ENCODE data around the gene MAL.

DNA sequence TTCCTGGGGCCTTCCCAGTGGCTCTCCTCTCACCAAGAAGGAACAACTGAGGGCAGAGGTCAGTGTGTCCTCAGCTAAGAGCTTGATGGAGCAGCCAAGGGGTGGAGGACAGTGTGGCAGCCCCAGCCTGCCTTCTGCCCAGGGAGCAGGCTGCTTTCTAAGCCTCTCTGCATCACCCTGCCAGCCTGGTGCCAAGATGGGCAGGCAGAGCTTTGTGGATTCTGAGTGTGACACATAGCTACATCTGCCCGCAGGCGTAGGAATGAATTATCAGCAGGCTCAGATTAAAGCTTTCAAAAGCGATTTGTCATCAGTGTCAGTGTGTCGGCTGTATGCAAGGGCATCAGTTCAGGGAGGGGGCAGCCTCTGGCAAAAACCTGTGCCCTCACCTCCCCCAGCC lies 8.7 kb downstream of the MAL start:
- TF ChIP-seq, protein P1, sequence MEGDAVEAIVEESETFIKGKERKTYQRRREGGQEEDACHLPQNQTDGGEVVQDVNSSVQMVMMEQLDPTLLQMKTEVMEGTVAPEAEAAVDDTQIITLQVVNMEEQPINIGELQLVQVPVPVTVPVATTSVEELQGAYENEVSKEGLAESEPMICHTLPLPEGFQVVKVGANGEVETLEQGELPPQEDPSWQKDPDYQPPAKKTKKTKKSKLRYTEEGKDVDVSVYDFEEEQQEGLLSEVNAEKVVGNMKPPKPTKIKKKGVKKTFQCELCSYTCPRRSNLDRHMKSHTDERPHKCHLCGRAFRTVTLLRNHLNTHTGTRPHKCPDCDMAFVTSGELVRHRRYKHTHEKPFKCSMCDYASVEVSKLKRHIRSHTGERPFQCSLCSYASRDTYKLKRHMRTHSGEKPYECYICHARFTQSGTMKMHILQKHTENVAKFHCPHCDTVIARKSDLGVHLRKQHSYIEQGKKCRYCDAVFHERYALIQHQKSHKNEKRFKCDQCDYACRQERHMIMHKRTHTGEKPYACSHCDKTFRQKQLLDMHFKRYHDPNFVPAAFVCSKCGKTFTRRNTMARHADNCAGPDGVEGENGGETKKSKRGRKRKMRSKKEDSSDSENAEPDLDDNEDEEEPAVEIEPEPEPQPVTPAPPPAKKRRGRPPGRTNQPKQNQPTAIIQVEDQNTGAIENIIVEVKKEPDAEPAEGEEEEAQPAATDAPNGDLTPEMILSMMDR (IDR thresholded peaks at IDR 0.05), result no peak
- TF ChIP-seq POLR2A (IDR thresholded peaks at IDR 0.05), result no peak

Measured in suprapubic skin (tissue), 3 donors.